T-helper 9 cell (primary cell): ENCODE data around the gene TEAD3.

Source experiments
- DNase-seq: peaks from one replicate; pipeline ENCODE4 v3.0.0-alpha.2; 2020

The TEAD3 gene

DNA sequence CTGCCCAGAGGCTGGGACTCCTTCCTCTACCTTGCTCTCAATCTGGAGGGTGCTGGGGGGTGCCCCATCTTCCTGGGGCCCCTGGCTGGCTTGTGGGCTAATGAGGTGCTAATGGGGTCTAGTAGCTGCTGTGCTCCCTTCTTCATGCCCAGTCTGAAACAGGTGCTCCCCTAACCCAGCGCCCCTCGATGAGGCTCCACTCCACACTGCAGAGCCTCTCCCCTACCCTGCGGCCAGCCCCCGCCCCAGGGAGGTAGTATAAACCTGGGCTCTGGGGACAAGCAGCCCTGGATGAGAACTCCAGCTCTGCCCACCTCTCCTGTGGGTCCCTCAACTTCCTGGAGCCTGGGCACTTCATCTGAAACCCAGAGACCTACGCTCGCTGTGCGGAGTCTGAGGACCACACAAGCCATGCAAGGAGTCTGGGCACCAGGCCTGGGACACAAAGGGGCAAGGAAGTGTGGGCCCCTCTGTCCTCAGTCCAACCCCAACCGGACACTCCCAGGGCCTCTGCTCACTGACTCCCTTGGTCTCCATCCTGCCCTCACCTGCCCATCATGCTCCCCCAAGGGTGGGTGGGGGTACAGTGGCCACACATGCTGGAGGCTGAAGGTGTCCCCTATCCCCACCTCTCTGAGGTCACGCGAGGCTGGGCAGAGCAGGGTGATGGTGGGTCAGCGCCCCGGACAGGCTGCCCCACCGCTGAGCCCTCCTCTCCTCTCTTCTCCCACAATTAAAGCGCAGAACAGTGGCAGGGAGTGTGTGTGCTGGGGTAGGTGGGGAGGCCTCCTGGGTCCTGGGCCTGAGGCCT is 22.5 kb downstream of the TEAD3 start:
- DNase-seq = no peak

DNA sequence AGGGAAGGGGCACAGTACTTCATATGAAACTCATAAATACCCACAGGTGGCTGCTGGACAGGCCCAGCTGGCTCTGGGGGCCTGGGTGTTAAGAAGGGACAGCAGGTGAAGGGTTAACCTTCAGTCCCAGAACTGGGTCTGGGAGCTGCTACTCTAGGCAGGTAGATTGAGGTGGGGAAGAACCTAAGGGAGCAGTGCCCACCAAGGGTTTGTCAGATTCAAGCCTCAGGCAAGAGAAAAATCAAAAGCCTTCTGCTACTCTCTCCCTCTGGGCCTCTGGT is 23.1 kb downstream of the TEAD3 start:
- DNase-seq = no peak

DNA sequence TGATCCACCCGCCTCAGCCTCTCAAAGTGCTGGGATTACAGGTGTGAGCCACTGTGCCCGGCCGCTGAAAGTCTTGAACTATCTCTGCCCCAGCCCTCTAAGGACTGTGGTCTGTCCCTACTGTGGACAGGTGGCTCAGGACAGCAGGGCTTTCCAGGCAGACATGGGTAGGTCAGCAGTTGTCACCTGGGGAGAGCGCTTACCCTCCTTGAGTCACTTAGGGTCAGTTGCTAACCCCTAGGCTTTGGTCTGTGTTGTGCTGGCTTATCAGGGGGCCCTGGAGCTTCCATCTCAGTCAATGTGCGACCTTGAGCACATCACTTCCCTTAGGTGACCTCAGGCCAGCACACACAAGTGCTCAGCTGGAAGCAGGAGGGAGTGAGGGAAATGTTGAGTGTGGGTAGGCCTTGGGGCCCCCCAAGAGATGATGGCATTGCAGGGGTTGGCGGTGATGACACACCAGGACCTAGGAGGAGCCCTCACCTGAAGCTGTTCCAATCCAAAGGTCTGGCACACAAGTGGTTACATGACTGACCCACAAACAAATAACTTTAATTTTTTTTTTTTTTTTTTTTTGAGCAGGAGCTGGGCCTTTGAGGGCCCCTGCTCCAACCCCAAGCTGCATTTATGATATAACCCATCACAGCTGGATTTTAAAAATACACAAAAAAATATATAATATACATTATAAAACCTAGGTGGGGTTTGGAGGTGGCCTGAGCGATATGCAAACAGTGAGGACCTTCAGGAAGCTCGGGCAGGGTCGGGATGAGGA is 23.6 kb downstream of the TEAD3 start:
- DNase-seq = no peak

DNA sequence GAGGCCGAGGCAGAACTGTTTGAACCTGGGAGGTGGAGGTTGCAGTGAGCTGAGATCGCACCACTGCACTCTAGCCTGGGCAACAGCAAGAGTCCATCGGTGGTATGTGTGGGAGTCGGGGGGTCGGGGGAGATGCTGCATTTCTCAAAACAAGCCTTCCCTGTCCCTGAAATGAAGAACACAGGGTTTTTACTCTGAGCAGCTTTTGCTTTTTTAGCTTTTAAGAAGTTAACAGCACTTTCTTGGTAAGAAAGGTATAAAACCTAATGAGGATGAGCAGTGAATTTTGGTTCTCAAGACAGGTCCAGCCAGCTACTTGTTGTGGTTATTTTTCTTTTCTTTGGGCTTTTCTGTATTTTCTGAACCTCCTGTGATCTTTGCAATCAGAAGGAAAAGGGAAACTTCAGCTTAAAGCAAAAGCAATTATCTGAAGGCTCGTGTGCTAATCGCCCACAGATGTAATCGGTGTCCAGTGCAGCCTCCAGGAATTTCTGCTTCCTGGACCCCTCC is 25.0 kb downstream of the TEAD3 start:
- DNase-seq = no peak

DNA sequence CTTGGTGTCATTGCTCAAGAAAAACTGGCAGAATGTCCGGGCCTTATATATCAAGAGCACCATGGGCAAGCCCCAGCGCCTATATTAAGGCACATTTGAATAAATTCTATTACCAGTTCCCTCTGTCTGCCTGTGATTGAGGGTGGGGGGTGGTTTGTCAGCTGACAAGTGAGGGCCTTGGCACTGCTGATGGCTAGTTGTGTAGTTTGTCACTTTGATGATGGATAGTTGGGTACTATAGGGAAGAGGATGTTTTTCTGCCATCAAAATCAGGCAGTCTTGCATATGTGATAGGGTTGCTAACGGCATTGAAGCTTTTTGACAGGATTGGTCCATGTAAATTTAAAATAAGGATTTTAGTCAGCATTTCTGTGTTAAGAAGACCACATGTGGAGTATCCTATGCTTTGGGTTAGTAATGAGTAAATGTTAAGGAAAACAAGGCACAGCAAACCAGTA is 26.2 kb downstream of the TEAD3 start:
- DNase-seq = no peak

DNA sequence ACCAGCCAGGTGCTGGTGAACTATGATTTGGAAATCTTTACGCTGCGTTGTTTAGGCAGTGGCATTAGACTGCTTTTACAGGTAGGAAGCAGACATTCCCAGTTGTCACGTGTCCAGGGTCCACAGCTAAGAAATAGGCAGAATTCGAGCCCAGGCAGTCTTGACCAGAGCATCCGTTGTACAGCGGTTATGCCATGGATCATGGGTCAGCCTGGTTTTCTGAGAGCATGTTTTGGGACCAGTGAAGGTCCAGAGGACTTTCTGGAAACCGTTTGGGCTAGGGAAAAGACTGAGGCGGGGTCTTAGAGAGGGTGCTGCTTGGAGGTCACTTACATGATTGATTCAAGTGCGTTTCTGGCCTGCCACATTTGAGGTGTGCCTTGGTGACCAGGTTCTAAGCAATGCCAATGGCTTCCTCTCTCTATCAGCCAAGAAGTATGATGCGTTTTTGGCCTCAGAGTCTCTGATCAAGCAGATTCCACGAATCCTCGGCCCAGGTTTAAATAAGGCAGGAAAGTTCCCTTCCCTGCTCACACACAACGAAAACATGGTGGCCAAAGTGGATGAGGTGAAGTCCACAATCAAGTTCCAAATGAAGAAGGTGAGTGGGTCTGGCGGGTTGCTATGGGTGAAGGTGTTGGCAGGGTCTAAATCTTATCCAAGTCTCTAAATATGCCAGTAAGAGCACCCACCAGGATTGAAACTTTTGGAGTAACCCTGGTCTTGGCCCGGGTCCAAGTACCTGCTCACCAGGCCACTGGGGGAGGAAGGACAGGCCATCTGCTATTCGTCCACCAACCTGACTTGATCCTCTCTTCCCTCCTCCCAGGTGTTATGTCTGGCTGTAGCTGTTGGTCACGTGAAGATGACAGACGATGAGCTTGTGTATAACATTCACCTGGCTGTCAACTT is 26.9 kb downstream of the TEAD3 start:
- DNase-seq = no peak

DNA sequence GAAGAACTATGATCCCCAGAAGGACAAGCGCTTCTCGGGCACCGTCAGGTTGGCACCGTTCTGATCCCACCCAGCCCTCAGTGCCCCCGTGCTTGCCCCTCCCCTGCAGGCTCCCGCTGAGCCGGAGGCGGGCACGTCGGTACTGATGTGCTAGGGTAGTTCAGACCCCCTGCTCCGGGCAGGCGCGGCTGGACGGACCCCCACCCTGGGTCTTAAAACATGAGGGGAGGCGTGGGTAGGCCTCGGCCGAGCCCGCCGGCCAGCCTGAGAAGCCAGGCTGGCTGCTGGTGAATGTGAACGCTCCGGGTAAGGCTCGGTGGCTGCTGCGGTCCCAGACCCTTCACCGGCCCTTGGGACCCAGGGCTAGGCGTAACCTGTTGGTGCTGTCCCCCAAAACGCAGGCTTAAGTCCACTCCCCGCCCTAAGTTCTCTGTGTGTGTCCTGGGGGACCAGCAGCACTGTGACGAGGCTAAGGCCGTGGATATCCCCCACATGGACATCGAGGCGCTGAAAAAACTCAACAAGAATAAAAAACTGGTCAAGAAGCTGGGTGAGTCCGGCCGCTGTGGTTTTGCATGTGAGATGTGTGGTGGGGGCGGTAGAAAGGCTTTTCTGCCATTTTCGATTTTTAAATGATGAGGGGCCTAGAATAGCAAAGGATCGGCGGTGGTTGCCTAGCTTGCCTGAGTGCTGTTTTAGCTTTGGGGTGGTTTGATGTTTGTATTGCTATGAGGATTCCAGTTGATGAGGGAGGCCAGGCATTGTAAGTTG is 27.7 kb downstream of the TEAD3 start:
- DNase-seq = no peak

DNA sequence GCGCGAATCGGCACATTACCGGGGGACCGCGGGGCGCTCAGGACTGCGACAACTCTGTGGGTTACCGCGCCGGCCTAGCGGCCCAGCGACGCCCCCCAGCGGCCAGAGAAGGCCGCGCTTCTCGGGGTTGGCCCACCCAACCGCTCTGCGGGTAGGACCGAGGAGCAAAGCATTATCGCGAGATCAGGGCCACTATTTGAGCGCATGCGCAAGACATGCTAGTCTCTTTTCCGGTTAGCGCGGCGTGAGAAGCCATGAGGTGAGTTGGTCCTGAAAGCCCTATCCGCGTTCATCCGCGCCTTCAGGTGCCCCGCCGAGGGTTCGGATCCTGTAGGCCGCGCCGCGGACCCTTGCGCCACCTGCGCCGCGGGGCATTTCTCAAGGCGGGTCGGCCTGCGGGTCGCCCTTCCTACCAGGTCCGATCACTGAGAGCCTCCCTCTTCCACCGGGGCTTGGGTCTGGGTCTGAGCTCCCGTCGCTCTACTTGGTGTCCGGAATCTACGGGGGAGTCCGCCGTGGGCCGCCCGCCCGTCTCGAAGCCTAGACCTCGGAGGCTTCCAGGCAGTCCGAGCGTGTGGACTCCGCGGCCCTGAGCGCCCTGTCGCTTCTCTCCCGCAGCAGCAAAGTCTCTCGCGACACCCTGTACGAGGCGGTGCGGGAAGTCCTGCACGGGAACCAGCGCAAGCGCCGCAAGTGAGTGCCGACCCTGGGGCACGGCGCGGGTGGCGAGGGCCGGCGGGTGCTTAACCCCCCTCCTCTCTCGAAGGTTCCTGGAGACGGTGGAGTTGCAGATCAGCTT is 28.5 kb downstream of the TEAD3 start, which contains the start of gene RPL10A:
Gene RPL10A, plus strand, starts transcription at position 221 of the 799 bp plus-strand sequence. Its CDS starts 34 bp downstream, at position 255.
- DNase-seq = peak; percentile 91

DNA sequence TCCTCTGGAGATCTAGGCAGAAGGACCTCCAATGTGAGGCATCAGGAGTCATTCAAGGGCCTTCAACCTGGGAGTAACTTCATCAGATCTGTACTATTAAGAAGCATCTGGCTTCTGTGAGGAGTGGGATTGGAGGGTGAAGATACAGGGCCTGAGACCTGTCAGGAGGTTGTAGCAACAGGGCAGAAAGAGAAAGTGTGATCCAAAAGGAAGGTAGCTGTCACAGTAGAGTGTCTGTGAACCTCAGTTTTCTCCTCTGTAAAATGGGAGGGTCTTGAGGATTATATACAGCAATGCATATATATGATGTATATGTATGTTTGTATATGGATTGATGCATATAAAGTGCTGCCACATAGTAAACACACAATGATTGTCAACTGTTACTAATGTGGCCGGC is 31.2 kb downstream of the TEAD3 start:
- no peak for DNase-seq

DNA sequence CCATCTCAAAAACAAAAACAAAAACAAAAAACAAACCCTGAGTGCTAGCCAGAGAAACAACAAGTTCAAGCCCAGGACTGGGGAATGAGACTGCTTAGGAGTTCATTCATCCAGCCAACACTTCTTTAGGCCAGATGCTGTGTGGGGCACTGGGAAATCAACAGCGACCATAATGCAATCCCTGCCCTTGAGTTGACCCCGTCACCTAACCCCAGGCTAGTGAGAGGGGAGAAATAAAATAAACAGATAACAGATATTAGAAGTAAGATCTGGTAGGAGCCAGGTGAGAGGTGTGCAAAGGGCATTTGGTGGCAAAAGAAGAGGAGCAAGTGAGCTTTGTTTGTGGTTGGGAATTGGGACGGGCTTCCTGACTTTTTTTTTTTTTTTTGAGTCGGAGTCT is 33.6 kb downstream of the TEAD3 start:
- no peak for DNase-seq

DNA sequence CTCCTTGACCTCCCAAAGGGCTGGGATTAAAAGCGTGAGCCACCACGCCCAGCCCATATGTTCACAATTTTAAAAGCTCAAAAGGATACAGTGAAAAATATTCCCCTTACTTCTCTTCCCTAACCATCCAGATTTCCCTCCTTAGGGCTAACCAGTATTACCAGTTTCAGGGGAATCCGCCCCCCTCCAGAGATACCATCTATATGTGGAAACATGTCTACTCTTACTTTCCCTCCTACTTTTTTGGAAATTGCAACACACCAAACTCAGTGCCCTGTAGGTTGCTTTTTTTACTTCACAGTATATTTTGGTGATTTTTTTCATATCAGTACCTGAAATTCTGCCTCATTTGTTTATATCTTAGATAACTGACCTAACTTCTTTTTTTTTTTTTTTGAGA is 35.6 kb downstream of the TEAD3 start:
- DNase-seq = no peak

DNA sequence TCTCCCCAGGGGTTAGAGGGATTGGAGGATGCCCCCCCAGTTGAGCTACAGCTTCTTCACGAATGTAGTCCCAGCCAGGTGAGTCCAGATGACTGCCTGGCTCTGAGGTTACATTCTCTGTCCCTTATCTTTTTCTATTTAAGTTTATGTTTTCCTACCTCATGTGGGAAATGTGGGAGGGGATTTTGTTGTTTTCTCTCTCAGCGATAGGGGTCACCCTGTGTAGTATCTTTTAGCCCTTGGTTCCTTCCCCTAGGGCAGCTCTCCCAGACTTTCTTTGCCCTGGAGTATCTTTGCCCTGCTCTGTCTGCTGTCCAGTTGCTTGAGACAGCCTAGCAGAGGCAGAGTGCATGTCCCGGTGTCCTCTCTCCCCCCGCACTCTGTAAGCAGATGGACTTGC is 39.0 kb downstream of the TEAD3 start:
- no peak for DNase-seq

DNA sequence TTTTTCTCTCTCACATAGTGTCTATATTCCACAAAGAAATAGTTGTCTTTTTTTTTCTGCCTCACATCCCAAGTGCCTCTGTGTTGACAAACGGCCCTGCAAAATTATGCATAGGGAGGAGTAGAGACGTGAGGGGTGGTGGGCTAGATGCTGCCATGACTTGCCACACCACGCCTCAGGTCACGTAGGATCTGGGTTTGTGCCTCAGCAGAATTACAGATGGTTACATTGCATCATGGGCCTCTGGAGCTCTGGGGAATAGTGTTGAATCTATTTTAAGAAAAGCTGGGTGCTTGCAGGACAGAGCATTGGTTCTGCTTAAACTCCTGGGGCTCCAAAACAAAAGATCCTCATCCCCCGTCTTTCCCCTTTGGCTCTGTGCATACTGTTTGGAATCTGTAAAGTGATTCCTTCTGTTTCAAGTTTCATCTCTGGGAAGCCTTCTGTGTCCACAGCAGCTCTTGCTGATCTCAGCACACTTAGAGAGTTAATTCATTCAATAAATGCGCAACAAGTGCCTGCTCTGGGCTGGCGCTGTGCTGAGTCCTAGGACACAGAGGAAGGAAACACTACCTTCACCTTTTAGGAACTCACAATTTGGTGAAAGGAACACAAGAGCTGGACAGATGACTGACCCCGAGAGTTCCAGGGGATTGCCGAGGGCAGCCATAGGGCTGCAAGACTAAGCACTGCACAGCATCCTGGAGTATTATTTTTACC is 42.3 kb downstream of the TEAD3 start:
- no peak for DNase-seq

DNA sequence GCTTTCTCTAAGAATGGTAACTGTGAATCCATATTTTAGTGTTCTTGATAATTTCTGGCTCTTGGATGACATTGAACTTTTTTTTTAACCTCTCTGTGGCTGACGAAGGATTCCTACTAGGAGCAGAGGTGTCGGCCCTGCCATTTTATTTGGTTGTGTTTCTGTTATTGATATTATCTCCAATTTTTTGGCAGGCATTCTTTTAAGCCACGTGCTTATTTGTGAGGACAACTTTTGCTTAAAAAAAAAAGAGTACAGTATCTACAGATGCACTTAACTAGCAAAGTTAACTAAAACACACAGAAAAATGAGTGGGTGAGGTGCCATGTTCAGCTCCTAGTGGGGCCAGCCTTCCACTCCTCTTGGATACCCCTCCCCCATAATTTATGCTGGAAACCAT is 43.6 kb downstream of the TEAD3 start:
- DNase-seq = no peak

DNA sequence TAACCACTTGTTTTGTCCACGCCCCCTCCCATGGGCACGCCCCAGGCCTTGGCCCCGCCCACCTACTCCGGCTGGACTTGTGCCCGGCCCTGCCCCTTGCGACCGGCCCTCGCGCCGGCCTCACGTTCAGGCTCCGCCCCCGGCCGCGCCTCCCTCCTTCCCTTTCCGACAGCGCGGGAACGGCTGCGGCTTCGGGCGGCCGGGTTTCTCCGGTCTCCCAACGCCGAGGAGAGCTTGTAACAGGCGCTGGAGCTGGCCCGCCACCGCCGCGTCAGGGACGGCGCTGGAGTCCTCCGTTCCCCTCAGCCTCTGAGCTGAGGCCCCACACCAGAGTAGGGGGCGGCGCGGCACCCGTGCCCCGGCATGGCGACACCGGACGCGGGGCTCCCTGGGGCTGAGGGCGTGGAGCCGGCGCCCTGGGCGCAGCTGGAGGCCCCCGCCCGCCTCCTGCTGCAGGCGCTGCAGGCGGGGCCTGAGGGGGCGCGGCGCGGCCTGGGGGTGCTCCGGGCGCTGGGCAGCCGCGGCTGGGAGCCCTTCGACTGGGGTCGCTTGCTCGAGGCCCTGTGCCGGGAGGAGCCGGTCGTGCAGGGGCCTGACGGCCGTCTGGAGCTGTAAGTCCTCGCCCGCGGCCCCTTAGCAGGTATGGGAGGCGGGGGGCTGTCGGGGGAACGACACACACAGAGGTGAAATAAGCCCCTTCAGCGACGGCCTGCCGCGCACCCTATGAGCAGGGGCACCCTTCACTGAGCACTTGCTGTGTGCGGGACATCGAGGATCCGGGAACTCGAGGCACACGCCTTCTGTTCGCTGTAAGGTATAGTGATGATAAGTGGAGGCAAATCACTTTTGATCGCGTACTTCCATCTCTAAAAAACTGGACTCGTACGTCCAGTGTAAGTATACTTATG is 44.4 kb downstream of the TEAD3 start, which contains the start of gene FANCE:
Gene FANCE, plus strand, starts transcription at position 156 of the 908 bp plus-strand sequence. Its CDS starts 208 bp downstream, at position 364.
- peak; percentile 87 for DNase-seq

DNA sequence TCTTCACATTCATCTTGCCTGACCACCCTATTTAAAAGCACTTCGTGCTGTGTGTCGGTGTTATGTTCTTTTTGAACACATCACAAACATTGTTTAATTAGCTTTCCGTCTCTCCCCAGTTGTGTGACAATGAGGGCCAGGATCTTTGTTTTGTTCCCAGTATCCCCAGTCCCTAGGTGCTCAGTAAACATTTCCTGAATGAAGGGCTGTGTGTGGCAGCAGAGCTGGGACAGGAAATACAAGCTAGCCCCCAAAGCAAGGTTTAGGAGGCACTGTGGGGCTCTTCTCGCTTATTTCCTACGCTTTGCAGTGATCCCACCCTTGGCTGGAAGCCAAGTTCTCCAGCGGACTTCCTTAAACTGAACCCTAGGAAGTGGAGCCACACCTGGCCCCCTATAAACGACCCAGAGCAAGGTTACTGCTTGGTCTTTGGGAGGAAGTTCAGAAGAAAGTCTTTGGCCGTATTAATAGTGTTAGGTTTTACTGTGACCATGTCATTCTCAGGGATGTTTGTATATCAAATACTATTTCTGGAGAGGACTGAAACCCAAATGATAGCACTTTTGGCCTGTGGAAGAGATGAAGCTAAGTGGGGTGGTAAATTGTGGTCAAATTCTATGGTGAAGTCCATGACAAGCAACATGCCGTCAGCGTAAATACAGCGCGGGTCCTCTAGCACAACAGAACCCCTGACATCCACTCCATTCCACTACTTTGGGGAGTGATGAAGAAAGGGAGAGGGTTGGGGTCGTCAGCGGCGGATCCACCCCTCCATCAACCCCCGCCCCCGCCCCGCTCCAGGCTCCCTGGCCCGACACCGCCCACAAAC is 45.3 kb downstream of the TEAD3 start:
- DNase-seq = no peak

DNA sequence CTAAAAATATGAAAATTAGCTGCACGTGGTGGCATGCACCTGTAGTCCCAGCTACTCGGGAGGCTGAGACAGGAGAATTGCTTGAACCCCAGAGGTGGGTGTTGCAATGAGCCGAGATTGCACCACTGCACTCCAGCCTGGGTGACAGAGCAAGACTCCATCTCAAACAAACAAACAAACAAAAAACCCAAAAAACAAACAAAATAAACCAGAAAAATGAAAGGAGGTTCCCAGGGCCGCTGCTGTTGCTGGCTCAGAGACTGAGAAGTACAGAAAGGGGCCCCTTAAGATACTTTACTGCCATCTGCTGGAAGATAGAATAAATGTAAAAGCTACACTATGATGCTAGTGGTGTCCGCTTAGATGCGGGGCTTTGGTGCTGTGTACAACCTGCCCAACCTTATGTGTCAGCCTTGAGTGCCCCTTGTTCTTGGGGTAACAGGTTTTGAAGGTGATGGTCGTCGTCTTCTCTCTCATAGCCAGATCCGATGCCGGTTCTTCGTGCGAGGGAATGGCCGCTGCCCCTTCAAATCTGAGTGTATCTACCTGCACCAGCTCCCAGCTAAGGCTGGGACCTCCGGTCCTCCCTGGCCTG is 47.5 kb downstream of the TEAD3 start:
- DNase-seq = peak; percentile 23

DNA sequence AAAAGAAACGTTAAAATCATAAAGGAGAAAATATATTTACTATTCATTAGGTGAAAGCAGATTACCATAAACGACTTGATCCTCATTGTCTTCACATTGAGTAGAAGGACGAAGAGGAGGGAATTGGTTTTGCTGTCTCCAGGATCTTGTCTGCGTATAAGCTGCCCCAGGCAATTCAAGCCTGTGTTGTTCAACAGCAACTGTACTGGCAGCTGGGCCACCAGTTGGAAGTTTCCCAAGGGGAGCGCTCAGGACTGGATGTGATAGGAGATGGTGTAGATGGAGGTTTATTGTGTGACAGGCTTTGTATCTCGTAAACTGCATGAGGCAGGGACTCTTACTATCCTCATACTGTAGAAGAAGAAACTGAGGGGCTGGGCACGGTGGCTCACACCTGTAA is 48.7 kb downstream of the TEAD3 start:
- DNase-seq = no peak
